SK-N-MC (cell line): ENCODE measurements around the gene MIDN.

Experiments
- EZH2 ChIP-seq: fragments of 200-600 bp; sonication (generic); IDR thresholded peaks from one replicate; pipeline ENCODE4 v1.6.1; 2017; ENCODE audit warnings: antibody characterized with exemption
- FOXP2 ChIP-seq: optimal IDR thresholded peaks from 2 replicates; pipeline ENCODE3; 2011; ENCODE audit warnings: mild to moderate bottlenecking, moderate library complexity; ENCODE audit not compliant: insufficient read depth; ENCODE audit errors: extremely low read length, control extremely low read depth
- POLR2AphosphoS5 ChIP-seq: IDR thresholded peaks from 2 replicates; pipeline ENCODE4 v1.6.1; 2012; ENCODE audit warnings: mild to moderate bottlenecking, low read depth, low read length, borderline replicate concordance

DNA sequence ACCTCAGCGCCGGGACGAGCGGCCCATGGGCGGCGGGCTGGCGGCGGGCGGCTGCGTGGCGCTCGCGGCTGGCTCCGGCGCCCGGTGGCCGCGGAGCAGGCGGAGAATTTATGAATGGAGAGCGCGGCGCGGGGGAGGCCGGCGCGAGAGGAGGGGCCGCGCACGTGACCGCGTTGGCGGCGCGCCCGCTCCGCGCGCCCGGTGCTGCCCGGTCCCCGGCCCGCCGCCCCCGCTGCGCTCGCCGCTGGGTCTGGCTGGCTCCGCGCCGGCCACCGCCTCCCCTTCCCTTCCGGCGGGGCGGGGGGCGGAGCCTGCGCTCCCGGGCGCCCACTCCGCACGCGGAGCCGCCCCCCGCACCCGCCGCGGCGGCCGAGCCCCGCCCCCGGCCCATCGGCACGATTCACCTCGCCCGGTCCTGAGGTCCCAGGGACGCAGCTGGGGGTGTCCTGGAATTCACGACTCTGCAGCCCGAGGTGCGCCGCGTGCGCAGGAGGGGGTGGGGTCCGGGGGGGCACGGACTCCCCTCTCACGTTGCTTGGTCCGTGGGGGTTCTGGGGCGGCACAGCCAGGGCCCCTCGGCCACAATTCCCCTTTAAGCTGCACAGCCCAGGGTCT, 10.5 kb upstream of the MIDN start, which contains the start of gene CBARP:
- TF ChIP-seq EZH2 = no peak
- no peak for TF ChIP-seq POLR2AphosphoS5
- TF ChIP-seq FOXP2 = no peak
